T-helper 1 cell treated with Interleukin-12 subunit alpha and Interleukin-12 subunit beta and Interleukin-4 antibody, amounts not matched to agents 30 ng/mL and 1 ng/mL, for 36 hours (primary cell): ENCODE data around the gene FAM118A. TPM values are rescaled to one million over a fixed set of nuclear protein-coding genes. Genes with fewer than 3 reads are reported as not detected.
"Not testable (repeated sequence)": the region's sequence is repeated elsewhere in the genome, so short reads cannot be mapped to it uniquely, and the experiment has no call there.

Experiments
- intact Hi-C: fragments of 100-400 bp; cut with micrococcal nuclease; formaldehyde crosslinking; loops from one replicate; pipeline ENCODE4 v1.15.1; 2024
- total RNA-seq: library from RNA; stranded (reverse); gene quantifications from 2 replicates; pipeline ENCODE4 v1.2.3, GENCODE V29; 2022

FAM118A gene
- 41.2 and 47.0 TPM in 2 replicates for total RNA-seq

DNA sequence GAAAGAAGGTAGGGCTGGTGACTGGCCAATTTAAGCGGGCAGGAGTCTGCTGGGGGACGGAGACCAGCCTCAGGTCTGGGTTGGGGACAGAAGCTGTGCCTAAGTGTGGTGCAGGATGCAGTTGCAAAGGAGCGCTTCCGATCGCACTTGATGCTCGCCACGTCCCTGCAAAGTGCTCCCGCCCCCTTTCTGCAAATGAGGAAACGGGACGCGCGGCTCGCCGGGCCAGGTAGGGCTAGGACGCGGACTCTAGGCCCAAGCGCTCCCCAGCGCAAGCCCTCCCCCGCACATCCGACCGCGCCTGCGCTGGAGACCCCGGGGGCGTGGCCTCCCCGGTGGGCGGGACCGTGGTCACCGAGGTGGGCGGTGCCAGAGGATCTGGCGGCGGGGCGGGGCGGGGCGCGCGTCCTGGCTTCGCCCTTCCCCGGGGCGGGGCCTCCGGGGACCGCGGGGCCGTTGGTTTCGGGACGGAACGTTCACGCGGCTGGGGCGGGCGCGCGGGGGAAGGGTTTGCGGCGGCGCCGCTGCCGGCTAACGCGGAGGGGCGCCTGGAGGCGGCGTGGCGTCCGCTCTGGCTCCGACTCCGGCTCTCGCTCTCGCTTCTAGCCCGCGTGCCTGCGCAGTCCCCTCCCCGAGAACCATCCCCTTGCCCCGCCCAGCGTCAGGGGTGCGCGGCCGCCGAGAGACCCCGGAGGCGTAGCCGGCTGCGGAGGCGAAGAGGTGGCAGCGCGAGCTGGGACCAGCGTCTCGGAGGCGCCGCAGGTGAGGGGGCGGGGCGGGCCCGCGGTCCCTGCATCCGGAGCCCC is at the start of gene FAM118A:
TSS of gene FAM118A (plus strand) at position 513 of the 806 bp plus-strand sequence. CDS start 12,446 bp downstream, outside the sequence.
- intact Hi-C loops = loop anchor here (1.0 to 2.0 kb wide), 7 partner anchors 9 to 726 kb away; no protein-coding TSS in a partner anchor

DNA sequence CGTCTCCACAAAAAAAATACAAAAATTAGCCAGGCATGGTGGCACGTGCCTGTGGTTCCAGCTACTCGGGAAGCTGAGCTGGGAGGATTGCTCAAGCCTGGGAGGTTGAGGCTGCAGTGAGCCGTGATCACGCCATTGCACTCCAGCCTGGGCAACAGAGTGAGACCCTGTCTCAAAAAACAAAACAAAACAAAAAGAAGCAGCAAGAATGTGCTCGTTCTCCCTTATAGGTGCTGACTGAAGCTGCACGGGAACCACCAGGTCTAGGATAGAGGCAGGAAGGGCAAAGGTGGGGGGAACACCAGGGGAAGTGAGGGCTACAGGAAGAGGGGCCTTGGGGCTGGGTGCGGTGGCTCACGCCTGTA is 49.4 kb upstream of the FAM118A start:
- intact Hi-C loops = not testable (repeated sequence)

DNA sequence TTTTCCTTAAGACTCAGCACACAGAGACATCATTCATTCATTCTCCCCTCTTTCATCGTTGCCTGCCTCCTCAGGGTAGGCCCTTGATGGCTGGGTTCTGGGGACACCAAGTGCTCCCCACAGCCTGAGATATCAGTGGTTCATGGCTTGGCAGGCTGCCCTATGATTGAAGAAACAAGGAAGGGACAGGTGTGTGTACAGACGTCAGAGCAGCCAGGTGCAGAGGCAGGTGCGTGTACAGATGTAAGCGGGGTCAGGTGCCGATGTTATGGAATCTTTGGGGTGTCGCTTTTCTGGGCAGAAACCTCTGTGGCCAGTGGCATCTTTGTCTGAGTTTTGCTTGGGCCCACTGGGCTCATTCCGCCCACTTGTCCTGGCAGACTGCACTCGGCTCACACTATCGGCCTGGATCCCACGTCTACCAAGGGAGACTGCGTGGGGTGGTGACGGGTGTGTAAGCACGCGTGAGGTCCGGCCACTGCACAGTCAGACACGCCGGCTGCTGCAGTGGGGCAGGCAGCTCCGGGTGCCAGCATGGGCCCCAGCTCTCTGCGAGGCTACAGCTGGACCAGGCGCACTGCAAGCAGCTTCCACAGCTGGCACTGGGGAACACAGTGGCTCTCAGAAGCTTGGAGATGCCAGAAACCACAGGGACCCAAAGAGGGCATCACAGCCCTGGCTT is 48.2 kb upstream of the FAM118A start:
- intact Hi-C loops = no loop called here

DNA sequence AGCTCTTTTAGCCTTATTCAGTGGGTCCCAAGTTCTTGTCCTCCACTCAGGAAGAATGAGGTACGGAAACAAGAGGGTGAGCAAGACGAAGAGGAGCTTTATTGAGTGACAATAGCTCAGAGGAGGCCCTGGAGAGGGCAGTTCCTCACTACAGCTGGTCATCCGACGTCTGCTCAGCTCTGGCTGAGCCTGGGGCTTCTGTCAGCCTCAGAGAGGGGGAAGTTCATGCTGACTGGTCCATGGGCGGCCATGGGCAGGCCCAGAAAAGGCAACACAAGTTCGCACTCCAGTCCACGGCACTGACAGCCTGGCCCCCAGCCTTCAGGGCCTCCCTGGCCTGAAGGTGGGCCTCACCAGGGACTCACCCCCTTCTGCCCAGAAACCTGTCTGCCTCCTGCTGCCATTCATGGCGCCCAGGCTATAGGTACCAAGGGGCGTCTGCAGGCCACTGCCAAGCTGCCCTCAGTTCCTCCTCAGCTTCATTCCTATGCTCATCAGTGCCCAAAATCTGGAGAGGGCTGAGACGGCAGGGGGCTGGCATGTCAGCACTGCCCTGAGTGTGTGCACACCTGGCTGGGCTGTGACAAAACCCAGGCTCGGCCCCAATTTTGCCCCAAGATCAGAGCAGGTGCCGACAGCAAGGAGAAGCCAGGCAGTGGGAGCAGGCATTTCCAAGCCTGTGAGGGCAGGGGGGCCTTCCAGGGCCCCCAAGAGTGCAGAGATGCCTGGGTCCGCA is 47.4 kb upstream of the FAM118A start:
- intact Hi-C loops = no loop called here

DNA sequence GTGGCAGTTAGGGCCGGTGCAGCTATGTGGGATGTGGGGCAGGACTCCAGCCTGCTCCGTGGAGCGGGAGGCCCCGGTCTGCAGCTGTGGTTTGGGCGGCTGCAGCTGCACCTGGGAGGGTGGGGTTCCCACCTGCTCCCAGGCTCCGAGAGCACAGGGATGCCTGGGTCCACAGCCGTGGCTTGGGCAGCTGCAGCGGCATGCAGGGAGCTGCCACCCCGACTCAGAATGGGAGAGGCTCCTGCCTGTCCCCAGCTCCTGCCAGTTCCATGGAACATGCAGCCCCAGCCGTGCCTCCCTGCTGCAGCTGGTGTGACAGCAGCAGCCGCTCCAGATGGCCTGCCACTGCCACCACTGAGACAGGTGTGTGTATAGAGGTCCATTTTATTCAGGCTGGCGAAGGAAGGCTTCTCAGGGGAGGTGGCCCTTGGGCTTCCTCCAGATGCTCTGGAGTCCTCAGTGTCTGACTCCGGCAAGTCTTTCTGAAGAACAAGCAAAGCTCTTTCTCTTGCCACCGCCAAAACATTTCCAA is 46.7 kb upstream of the FAM118A start:
- intact Hi-C loops = no loop called here

DNA sequence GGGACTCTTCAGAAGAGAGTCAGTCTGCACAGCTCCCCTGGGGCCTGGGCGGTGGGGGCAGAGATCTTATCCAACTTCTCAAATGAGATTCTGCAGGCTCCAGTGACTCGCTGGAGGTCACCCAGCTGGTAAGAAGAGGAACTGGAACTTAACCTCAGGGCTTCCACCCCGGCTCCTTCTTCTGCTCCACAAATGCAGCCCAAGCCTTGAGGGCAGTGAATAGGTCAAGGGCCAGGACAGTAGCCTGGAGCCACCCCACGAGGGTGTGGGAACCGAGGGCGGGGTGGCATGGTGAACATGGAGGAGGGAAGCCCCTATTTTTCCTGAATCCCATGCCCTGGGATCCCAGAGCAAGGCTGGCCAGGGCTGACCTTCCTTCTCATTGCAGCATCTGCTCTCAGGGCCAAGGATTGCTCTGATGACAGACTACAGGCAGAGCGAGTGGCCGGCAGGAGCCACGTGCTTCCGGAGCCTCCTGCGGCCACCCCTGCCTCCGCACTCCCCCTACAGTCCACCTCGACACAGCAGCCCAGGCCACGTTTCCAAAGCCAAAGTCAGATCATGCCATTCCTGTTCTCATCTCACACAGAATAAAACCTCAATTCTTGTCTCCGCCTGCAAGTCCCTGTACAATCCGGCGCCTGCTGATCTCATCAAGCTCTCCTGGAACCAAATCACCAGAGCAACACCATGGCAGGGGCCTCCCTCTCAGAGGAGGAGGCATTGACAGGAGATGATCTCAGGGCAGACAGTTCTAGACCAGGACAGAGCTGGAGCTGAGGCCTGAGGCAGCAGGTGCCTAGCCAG is 46.1 kb upstream of the FAM118A start:
- intact Hi-C loops = no loop called here

DNA sequence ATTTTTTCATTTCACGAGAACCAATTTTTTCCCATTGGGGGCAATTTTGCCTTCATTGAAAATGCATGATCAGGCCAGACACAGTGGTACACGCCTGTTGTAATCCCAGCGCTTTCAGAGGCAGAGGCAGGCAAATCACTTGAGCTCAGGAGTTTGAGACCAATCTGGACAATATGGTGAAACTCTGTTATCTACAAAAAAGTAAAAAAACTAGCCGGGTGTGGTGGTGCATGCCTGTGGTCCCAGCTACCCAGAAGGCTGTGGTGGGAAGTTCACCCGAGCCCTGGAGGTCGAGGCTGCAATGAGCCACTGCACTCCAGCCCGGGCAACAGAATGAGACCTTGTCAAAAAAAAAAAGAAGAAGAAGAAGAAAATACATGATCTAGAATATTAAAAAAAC is 44.2 kb upstream of the FAM118A start:
- intact Hi-C loops = loop anchor here (5.0 kb wide), 1 partner anchor 77 kb away; no protein-coding TSS in a partner anchor

DNA sequence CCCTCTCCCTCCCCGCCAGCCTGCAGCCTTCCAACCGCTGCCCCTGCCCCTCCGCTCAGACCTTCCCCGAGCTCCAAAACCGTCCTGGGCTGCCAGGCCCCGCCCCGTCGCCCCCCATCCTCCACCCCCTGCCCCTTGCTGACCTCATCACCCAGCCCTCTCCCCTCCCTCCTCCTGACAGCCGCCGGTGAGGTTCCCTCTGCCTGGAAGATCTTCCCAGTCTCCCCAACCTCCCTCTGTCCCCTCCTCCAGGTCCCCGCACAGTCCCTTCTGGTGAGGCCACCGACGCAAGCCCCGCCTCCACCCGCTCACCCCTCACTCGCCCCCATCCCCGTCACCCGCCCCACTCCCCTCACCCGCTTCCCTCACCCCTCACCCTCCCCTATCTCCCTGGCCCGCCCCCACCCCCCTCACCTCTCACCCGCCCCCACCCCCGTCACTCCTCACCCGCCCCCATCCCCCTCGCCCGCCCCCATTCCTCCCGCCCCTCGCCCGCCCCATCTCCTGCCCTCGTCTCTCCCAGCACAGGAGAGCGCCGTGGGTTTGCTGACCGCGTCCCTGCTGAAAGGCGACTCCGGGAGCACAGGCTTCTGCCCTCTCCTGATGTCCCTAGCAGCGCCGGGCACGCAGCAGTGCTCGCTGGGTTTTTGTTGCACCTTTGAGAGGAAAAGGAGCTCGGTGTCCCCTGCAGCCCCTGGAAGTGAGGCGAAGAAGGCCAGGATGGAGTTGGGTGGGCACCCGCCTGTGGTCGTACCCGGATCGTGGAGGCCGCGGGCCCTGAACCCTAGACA is 41.4 kb upstream of the FAM118A start:
- intact Hi-C loops = loop anchor here (2.0 to 5.0 kb wide), 2 partner anchors 16 to 74 kb away; partner anchors contain the start of gene UPK3A

DNA sequence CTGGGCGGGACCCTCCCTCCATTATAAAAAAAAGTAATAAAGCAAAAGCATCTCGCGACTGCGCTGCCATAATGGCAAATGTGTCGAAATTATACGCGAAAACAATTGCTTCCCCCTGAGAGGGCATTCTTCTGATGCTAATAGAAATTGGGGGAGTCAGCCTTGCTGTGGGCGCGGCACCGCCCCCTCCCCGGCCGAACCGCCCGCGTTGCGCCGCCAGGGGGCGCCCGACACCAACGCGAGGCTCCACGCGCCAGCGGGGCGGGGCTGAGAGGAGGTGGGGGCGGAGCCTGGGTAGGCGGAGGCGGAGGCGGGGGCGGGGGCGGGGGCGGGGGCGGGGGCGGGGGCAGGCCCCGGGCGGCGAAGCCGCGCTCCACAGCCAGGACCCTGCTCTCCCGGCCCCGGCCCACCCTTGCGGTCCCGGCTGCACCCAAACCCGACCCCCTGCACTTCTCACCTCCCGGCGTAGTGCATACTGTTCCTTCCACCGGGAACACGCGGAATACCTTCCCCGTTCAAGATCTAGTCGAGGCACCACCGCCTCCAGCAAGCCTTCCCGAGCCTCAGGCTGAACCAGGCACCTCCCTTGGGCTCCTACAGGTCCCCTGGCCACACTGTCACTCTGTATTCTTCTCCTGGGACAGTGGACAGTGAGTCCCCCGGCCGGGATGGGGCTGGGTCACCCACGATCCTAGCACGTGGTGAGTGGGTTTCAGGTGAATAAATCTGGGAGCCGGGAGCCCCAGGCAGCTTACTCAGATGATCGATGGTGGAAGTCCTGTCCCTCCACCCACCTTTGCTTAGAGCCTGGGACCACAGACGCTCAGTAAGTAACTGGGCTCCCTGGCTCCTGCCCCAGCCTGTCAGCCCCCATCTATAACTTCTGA is 40.5 kb upstream of the FAM118A start:
- intact Hi-C loops = loop anchor here (1.0 to 5.0 kb wide), 8 partner anchors 16 to 284 kb away; partner anchors contain the start of genes FAM118A and UPK3A

DNA sequence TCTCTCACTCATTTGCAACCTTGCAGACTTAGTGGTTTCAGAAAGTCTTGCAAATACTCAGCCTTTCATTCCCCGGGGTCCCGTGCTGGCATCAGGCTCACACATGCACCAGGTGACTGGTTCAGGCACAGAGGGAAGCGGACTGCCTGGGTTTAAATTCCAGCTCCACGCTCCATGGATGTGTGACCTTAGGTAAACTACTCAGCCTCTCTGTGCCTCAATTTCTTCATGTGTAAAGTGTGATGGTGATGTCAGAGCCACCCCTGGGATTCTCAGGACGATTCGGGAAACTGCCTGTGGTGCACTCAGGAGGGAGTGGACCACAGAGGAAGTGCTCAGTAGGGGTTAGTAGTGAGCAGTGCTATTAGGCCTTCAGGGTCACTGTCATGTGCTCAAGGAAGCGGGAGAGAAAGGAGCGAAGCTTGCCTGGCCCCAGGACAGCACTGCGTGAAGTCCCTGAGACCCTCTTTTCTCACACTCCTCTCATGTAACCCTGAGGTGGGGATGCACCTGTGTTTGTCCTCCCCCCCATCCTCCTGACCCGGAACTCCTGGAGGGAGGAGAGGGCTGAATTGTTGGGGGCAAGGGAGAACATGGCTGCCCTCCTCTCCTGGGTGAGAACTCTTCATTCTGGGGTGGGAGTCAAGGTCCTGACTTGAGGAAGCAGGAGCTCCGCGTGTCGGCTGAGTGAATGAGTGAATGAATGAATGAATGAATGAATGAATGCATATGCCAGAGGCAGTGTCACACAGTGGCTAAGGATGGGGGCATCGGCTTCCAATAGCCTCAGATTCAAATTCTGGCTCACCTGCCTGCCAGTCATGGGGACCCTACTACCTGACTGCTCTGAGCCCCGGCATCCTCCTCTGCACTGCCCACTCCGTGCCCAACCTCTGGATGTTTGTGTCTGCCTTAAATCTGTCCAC is 39.4 kb upstream of the FAM118A start:
- intact Hi-C loops = no loop called here

DNA sequence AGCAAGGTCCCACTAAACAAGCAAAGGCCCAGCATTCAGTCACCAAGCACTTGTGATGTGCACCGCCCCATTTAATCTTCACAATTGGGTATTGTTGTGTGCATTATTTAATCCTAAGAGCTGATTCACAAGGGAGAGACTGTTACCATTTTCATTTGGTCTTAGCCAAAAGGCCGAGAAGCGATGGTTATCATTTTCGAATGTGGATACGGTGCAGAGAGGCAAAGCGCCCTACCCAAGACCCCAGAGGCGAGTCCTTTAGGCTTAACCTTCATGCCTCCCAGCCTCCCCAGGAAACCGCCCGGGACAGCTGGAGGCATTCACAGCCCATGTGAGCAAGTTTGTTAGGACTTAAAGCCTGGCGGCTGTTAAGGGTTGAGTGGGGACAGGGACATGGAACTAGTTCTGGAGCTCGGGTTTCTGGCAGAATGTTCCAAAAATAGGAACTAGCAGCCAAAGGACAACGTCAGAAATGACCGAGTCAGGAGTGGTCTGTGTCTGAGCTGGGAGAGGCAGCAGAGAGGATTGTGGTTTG is 38.0 kb upstream of the FAM118A start:
- intact Hi-C loops = no loop called here

DNA sequence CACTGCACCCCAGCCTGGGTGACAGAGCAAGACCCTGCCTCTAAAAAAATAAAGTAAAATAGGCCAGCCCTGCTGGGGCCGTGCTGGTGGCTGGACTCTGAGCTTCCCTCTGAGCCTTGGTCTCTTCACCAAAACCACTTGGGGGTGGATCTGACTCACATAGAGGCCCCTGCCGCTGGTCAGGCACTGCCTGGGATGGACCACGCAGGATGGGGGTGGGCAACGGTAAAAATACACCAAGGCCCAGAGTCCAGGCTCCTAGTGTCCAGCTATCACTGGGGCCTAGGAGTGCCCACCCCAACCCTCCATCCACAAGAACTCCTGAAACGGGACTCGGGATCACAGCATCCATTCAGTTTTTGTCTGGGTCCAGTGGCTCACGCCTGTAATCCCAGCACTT is 37.2 kb upstream of the FAM118A start:
- intact Hi-C loops = no loop called here

DNA sequence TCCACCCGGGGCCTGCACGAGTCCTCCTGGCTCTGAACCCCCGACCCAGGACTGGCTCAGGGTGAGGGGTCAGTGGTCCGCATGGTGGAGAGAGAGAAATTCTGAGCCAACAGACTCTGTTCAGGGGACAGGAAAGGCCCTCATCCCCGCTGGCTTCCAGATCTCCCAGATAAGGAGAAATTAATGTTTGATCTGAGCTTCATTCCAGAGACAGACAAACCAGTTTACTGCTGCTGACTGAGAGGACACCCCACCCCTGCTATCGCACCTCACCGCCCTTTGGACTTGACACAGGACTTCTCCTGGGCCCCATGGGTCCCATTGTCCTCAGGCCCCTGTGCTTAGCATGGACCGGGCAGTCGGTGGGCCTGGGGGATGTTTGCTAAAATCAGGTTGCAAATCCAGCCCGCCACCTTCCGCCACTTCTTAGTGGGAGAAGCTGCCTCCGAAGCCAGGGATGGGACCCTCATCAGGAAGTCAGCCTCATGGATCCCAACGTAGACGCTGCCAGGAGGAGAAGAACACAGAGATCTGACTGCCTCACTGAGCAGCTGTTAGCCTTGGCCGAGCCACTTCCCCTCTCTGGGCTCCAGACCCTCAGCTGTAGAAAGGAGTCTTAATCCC is 36.2 kb upstream of the FAM118A start:
- intact Hi-C loops = no loop called here

DNA sequence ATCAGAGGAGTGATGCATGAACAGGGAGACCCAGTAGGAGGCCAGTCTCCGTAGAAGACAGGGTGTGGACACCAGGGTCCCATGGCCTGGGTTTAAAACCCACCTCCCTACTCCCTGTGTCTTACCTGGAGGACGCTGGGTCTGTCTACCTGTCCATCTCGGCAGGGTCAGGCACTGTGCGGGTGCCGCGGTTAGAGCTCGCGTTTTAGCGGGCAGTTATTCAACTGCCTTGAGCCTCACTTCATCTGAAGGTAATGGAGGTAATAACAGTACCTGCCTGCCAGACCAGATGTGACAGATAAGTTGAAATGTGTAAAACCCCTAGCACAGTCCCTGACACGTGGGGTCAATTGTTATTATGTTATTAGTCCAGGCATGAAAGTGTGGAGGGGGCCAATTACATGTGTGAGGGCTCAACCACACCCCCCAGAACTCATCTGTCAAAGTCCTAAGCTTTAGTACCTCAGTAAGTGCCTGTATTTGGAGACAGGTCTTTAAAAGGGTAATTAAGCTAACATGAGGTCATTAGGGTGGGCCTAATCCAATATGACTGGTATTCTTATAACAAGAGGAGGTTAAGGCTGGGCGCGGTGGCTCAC is 33.1 kb upstream of the FAM118A start:
- intact Hi-C loops = no loop called here

DNA sequence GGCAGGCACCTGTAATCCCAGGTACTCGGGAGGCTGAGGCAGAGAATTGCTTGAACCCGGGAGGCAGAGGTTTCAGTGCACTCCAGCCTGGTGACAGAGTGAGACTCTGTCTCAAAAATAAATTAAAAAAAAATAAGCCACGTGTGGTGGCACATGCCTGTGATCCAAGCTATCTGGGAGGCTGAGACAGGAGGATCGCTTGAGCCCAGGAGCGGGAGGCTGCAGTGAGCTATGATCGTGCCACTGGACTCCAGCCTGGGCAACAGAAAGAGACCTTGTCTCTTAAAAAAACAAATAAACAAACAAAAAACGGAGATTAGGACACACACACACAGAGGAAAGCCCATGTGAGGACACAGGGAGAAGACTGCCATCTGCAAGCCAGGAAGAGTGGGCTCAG is 32.0 kb upstream of the FAM118A start:
- intact Hi-C loops = not testable (repeated sequence)

DNA sequence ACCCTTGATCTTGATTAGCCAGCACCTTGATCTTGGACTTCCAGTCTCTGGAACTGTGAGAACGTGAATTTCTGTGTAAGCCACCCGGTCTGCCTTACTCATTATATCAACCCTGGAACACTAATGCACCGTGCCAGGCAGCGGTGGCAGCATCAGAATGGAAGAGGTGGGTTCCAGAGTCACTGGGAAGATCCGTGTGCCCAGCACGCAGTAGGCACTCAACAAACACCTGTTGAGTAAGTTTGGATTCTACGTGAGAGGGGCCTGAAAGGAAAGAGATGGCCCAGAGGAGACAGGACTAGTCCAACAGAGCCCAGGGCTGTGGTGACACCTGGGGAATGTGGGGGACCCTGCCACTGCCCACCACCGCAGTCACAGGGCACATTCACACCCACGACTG is 31.6 kb upstream of the FAM118A start:
- intact Hi-C loops = no loop called here

DNA sequence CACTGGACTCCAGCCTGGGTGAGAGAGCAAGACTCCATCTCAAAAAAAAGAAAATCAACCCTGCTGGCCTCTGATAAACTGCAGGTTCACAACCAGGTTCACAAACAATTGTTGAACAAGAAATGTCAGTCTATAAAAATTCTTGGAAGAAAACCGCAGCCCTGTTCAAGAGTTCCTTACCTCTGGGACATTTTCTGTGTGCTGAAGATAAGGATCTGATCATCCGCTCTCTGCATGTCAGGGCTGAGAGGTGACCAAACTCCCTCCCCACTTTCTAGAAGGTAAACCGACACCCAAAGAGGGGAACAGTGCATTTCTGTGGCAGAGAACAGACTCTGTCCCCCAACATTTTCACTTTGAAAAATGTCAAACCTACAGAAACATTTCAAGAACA is 29.1 kb upstream of the FAM118A start:
- intact Hi-C loops = no loop called here
